Fibroblast of mammary gland (primary cell): Measurements from ENCODE around the gene PKN1.
"Not testable (repeated sequence)": the region's sequence is repeated elsewhere in the genome, so short reads cannot be mapped to it uniquely, and the experiment has no call there.

Source experiments
- DNase-seq: peaks from one replicate; pipeline ENCODE4 v3.0.0-alpha.2; 2010; ENCODE audit warnings: low read depth
- H3K4me3 ChIP-seq: 2 replicates; pipeline ENCODE4 v1.5.1; 2011; ENCODE audit warnings: low read depth, mild to moderate bottlenecking, low read length, moderate library complexity; ENCODE audit not compliant: control insufficient read depth
- TF ChIP-seq, protein P1 (sequence below): conservative IDR thresholded peaks from 2 replicates; pipeline ENCODE4 v1.5.1; 2011; ENCODE audit warnings: low read depth, low read length, inconsistent platforms; ENCODE audit not compliant: control insufficient read depth, insufficient read depth

PKN1 gene

GRCh38 chr19:14502334-14503092, 69.4 kb downstream of the PKN1 start:
- H3K4me3 ChIP-seq, result no peak overlapping the region
- TF ChIP-seq, protein P1, sequence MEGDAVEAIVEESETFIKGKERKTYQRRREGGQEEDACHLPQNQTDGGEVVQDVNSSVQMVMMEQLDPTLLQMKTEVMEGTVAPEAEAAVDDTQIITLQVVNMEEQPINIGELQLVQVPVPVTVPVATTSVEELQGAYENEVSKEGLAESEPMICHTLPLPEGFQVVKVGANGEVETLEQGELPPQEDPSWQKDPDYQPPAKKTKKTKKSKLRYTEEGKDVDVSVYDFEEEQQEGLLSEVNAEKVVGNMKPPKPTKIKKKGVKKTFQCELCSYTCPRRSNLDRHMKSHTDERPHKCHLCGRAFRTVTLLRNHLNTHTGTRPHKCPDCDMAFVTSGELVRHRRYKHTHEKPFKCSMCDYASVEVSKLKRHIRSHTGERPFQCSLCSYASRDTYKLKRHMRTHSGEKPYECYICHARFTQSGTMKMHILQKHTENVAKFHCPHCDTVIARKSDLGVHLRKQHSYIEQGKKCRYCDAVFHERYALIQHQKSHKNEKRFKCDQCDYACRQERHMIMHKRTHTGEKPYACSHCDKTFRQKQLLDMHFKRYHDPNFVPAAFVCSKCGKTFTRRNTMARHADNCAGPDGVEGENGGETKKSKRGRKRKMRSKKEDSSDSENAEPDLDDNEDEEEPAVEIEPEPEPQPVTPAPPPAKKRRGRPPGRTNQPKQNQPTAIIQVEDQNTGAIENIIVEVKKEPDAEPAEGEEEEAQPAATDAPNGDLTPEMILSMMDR, result no peak
- DNase-seq, result no peak

- H3K4me3 ChIP-seq, result no peak overlapping the region
- TF ChIP-seq, protein P1, result no peak
- DNase-seq, result no peak
These were observed 70.2 kb downstream of the PKN1 start for GRCh38 chr19:14503285-14503684.

- not testable (repeated sequence) for H3K4me3 ChIP-seq, DNase-seq
These were observed 71.5 kb downstream of the PKN1 start for GRCh38 chr19:14504575-14504974.

DNA sequence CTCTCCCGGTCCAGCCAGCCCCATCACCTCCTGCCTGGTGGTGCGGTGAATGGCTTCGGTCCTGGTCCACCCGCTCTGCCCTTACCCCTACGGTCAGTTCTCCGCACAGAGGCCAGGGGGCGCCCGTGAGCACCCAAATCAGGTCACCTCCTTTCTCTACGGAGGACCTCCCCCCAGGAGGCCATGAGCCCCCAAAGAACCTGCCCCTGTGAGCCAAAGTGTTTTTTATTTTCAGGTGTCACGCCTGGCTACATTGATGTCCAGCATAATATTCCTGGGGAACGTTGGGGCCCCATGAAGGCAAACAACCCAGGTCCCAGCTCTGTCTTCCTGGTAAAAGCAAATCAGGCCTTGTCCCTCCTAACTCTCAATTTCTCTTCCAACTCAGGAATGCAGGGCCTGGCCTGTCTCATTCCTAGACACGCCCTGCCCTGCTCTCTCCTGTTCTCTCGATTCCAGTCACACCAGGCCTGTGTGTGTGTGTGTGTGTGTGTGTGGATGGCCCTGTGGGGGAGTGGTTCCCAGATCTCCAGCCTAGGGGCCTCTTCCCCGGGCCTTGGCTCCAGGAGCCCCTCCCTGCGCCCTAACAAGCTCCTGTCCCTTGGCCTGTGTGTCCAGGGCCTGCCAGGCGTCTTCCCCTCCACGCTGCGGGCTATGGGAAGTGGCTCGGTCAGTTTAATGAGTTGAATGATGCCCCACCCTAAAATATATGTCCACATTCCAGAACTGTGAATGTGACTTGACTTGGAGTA, 72.6 kb downstream of the PKN1 start:
- peak; percentile 72 for DNase-seq
- TF ChIP-seq, protein P1, result peak; percentile 64
- H3K4me3 ChIP-seq, result no peak overlapping the region

GRCh38 chr19:14507704-14508542, 74.8 kb downstream of the PKN1 start:
- peak; percentile 49 for DNase-seq
- TF ChIP-seq, protein P1, result no peak
- H3K4me3 ChIP-seq, result no peak overlapping the region

GRCh38 chr19:14510311-14511228, 77.5 kb downstream of the PKN1 start:
- TF ChIP-seq, protein P1, result no peak
- peak overlapping the region; percentile 47 for H3K4me3 ChIP-seq
- peak; percentile 91 for DNase-seq
